Activated B cell treated with CpG ODN at 0.5 μM for 24 hours (primary cell): ENCODE results near the gene SRRM4. TPM values are rescaled to one million over a fixed set of nuclear protein-coding genes. Genes with fewer than 3 reads are reported as not detected.

Source experiments
- ATAC-seq: fragments of 200-7000 bp; cut with Tn5 transposase; one replicate; pipeline ENCODE4 v1.10.0; 2021; ENCODE audit warnings: low read depth, mild to moderate bottlenecking, moderate library complexity
- CTCF ChIA-PET: fragments of 350-600 bp; sonication (Branson Sonifier 250); formaldehyde crosslinking; loops from one replicate; lab custom pipeline; 2021; ENCODE audit warnings: antibody characterized with exemption; lab: Charles Lee
- POLR2A ChIA-PET: fragments of 350-600 bp; sonication (Branson Sonifier 250); formaldehyde crosslinking; loops from one replicate; lab custom pipeline; 2021; ENCODE audit warnings: antibody characterized with exemption; lab: Charles Lee
- DNase-seq: peaks from one replicate; pipeline ENCODE4 v3.0.0; 2022
- H3K27ac Mint-ChIP-seq: one replicate; pipeline ENCODE4 v1.8.0; 2020; ENCODE audit warnings: mixed read lengths
- H3K27me3 Mint-ChIP-seq: one replicate; pipeline ENCODE4 v1.8.0; 2021; ENCODE audit warnings: mixed read lengths
- H3K36me3 Mint-ChIP-seq: one replicate; pipeline ENCODE4 v1.8.0; 2021; ENCODE audit warnings: low read depth, mixed read lengths
- H3K4me1 Mint-ChIP-seq: one replicate; pipeline ENCODE4 v1.8.0; 2021; ENCODE audit warnings: mixed read lengths
- H3K4me3 Mint-ChIP-seq: one replicate; pipeline ENCODE4 v1.8.0; 2020; ENCODE audit warnings: mild to moderate bottlenecking, mixed read lengths
- H3K9me3 Mint-ChIP-seq: one replicate; pipeline ENCODE4 v1.8.0; 2020; ENCODE audit warnings: mixed read lengths
- CTCF ChIP-seq: fragments of 200-600 bp; IDR thresholded peaks from one replicate; pipeline ENCODE4 v1.8.0; 2022; ENCODE audit warnings: antibody characterized with exemption, mild to moderate bottlenecking
- intact Hi-C: fragments of 100-400 bp; cut with micrococcal nuclease; formaldehyde crosslinking; loops from one replicate; pipeline ENCODE4 v1.15.1; 2024
- total RNA-seq: library from RNA; stranded (reverse); gene quantifications from 2 replicates; pipeline ENCODE4 v1.2.3, GENCODE V29; 2022

Gene SRRM4
- total RNA-seq, 1 donor from 2014 or later = not detected

DNA sequence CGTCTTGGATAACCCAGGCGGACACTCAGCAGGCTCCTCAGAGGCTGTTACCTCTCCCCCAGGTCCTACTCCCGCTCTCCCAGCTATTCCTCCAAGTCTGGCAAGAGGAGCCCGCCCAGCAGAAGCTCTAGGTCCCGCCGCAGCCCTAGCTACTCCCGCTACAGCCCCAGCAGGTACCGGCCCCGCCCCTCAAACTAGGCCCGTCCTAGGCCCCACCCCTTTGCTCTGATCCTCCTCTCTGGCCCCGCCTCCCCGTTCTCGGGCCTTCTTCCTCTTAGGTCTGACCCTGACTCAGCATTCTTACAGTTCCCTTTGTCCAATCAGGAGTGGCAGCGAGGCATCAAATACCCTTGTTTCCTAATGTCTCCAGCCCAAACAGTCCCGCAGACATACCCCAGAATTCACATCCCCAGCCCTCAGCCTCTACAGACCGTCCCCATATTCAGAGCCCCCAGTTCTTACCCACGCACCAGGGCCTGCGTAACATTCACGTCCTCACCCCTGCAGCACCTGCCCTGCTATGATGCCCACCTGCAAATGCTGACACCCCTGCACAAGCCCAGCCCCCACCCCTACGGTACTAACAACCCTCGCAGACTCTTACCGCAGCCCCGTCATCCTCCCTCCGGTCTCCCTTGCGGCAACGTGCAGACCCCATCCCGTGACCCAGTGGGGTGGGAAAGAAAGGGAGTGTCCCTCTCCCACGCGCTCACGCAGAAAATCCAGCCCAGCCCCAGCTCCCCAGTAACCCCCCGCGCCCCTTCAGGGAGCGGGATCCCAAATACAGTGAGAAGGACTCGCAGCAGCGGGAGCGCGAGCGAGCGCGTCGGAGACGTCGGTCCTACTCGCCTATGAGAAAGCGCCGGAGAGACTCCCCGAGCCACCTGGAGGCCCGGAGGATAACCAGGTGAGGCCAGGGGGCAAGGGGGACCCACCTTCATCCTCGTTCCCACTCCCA is 172.4 kb downstream of the SRRM4 start:
- intact Hi-C loops = no loop called here
- no peaks in the 10 kb centered on the region for H3K4me1 Mint-ChIP-seq
- CTCF ChIA-PET = no interaction called here
- H3K27me3 Mint-ChIP-seq = peaks cover 16% of the 10 kb centered on the region
- ATAC-seq = no peak
- no peak overlapping the region for H3K27ac Mint-ChIP-seq
- no peak for DNase-seq
- no peak overlapping the region for H3K4me3 Mint-ChIP-seq
- POLR2A ChIA-PET = no interaction called here
- TF ChIP-seq CTCF = no peak
- H3K9me3 Mint-ChIP-seq = peaks cover 10% of the 10 kb centered on the region
- H3K36me3 Mint-ChIP-seq = no peaks in the 10 kb centered on the region

GRCh38 chr12:119154435-119154818 is 173.1 kb downstream of the SRRM4 start:
- Mint-ChIP-seq H3K27ac (no peak overlapping the region), H3K36me3 (no peaks in the 10 kb centered on the region), H3K4me3 (no peak overlapping the region), H3K4me1 (no peaks in the 10 kb centered on the region), H3K9me3 (peaks cover 10% of the 10 kb centered on the region), H3K27me3 (peaks cover 16% of the 10 kb centered on the region)
- DNase-seq (no peak), ATAC-seq (no peak)
- POLR2A ChIA-PET = no interaction called here
- CTCF ChIA-PET = no interaction called here
- intact Hi-C loops = no loop called here
- no peak for TF ChIP-seq CTCF

DNA sequence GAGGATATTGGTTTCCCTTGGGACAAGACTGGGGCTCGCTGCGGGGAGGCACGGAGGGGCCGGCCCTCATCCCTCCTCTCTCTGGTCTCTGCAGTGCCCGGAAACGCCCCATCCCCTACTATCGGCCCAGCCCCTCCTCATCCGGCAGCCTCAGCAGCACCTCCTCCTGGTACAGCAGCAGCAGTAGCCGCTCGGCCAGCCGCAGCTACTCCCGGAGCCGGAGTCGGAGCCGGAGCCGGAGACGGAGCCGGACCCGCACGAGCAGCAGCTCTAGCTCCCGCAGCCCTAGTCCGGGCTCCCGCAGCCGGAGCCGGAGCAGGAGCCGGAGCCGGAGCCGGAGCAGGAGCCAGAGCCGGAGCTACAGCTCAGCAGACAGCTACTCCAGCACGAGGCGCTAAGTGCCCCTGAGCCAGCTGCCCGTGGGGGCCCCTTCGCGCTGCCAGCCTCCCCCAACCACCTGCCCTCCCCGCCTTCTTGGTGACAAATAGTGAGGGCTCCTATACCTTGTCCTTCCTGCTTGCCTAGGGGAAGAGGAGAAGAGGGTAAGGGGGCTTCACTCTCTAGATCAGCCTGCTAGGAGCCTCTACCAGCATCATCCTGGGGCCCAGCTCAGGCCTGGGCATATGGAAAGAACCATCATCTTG is 175.2 kb downstream of the SRRM4 start:
- intact Hi-C loops = no loop called here

DNA sequence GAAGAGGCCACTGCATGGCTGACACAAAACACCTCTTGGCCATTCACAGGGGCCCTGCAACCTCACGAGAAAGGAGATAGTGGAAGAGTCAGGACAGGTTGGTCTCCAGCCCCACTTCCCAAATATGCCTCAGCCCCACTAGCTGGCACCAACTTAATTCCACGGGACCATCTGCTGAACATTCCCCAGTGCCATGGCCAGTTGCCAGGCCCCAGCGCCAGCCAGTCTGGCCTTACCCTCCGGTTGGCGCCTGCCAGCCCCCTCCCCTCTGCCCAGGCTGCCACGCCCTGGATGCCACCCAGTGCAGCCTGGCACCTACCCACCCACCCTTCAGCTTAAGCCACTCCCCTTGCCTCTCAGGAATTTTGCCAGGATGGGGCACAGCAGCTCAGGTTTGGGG is 176.2 kb downstream of the SRRM4 start:
- intact Hi-C loops = no loop called here
- H3K4me3 Mint-ChIP-seq = no peak overlapping the region
- no peaks in the 10 kb centered on the region for H3K4me1 Mint-ChIP-seq
- H3K27me3 Mint-ChIP-seq = peaks cover 9% of the 10 kb centered on the region
- no peak for ATAC-seq
- ChIA-PET CTCF (no interaction called here), POLR2A (no interaction called here)
- no peak for TF ChIP-seq CTCF
- no peaks in the 10 kb centered on the region for H3K36me3 Mint-ChIP-seq
- no peak for DNase-seq
- no peak overlapping the region for H3K27ac Mint-ChIP-seq
- H3K9me3 Mint-ChIP-seq = peaks cover 3% of the 10 kb centered on the region

More for the DNA sequence above, 175.2 kb downstream of the SRRM4 start:
- no peak for TF ChIP-seq CTCF
- H3K9me3 Mint-ChIP-seq = peaks cover 10% of the 10 kb centered on the region
- H3K4me3 Mint-ChIP-seq = no peak overlapping the region
- H3K36me3 Mint-ChIP-seq = no peaks in the 10 kb centered on the region
- DNase-seq (no peak), ATAC-seq (no peak)
- no peaks in the 10 kb centered on the region for H3K4me1 Mint-ChIP-seq
- ChIA-PET CTCF (no interaction called here), POLR2A (no interaction called here)
- no peak overlapping the region for H3K27ac Mint-ChIP-seq
- peaks cover 13% of the 10 kb centered on the region for H3K27me3 Mint-ChIP-seq

DNA sequence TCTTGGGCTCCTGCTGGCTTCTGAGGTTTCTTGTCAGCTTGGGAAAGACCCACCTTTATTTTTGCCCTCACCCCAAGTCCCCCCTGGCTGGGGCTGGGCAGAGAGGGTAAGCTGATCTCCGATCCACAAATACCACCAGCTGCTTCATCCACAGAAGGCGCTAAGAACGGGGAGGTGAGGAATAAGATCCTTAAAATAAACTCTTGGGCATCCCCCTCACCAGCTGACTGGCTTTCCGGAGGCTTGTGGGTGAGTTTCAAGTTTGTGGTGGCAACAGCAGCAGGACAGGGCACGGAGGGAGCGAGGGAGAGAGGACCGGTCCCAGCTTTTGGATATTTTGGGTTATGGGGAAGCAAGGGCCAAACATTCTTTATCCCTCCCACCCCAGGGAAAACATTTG is 176.6 kb downstream of the SRRM4 start:
- H3K27ac Mint-ChIP-seq = no peak overlapping the region
- peaks cover 3% of the 10 kb centered on the region for H3K9me3 Mint-ChIP-seq
- ATAC-seq (no peak), DNase-seq (no peak)
- no peak overlapping the region for H3K4me3 Mint-ChIP-seq
- TF ChIP-seq CTCF = no peak
- ChIA-PET CTCF (no interaction called here), POLR2A (no interaction called here)
- intact Hi-C loops = no loop called here
- no peaks in the 10 kb centered on the region for H3K4me1 Mint-ChIP-seq
- H3K27me3 Mint-ChIP-seq = peaks cover 8% of the 10 kb centered on the region
- no peaks in the 10 kb centered on the region for H3K36me3 Mint-ChIP-seq
